Epithelial cell of esophagus (primary cell): ENCODE data around the gene GRIK5.
"Not testable (repeated sequence)": the region's sequence is repeated elsewhere in the genome, so short reads cannot be mapped to it uniquely, and the experiment has no call there.

ENCODE experiments used
- DNase-seq: peaks from one replicate; pipeline ENCODE4 v3.0.0; 2010; ENCODE audit warnings: low read depth
- H3K4me3 ChIP-seq: 2 replicates; pipeline ENCODE4 v1.5.1; 2011; ENCODE audit warnings: mild to moderate bottlenecking, low read length, control low read depth
- TF ChIP-seq, protein P1 (sequence below): IDR thresholded peaks from 2 replicates; pipeline ENCODE4 v1.5.1; 2011; ENCODE audit warnings: low read depth, mild to moderate bottlenecking, low read length, control low read depth, inconsistent platforms; ENCODE audit not compliant: insufficient read depth; ENCODE audit errors: missing control alignments

The GRIK5 gene

DNA sequence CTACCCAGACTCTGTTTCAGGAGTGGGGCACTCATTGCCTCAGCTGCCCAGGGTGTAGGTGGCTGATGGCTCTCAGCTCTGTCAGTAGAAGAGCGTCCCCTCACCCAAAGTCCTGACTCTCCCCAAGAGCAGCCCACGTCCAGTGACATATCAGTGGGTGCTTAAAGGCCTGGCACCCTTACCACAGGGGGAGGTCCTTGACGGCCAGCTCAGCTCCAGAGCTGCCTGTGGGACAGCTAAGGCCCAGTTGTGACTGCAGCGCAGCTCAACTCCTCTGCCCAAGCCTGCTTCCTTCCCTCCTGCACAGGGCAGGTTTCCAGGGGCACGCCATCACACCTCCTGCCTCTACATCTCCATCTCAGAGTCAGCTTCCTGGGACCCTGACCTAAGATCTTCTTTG, 32.4 kb downstream of the GRIK5 start:
- no peak for DNase-seq
- TF ChIP-seq, protein P1, sequence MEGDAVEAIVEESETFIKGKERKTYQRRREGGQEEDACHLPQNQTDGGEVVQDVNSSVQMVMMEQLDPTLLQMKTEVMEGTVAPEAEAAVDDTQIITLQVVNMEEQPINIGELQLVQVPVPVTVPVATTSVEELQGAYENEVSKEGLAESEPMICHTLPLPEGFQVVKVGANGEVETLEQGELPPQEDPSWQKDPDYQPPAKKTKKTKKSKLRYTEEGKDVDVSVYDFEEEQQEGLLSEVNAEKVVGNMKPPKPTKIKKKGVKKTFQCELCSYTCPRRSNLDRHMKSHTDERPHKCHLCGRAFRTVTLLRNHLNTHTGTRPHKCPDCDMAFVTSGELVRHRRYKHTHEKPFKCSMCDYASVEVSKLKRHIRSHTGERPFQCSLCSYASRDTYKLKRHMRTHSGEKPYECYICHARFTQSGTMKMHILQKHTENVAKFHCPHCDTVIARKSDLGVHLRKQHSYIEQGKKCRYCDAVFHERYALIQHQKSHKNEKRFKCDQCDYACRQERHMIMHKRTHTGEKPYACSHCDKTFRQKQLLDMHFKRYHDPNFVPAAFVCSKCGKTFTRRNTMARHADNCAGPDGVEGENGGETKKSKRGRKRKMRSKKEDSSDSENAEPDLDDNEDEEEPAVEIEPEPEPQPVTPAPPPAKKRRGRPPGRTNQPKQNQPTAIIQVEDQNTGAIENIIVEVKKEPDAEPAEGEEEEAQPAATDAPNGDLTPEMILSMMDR, result no peak
- H3K4me3 ChIP-seq, result no peak overlapping the region

DNA sequence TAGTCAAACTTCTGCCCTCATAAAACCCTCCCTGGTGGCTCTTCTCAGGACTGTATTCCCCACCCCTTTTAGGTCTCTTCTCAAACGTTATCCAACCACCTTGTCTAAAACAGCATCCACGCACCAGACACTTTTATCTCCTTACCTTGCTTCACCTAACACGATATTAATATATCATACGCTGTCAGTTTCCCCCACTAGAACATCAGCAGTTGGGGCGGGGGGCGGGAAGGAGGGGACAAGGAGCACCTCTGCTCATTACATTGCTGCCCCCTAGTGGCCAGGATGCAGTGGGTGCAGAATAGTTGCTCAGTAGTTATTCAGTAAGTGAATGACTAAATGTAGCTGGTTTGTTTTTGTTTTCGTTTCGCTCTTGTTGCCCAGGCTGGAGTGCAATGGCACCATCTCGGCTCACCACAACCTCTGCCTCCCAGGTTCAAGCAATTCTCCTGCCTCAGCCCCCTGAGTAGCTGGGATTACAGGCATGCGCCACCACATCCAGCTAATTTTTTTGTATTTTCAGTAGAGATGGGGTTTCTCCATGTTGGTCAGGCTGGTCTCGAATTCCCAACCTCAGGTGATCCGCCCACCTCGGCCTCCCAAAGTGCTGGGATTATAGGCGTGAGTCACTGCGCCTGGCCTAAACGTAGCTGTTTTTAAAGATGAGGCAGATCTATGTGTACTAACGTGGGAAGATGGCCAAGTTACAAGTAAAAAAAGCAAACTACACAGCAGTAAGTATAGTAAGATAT, 35.2 kb downstream of the GRIK5 start:
- not testable (repeated sequence) for H3K4me3 ChIP-seq
- TF ChIP-seq, protein P1, result peak; percentile 82
- DNase-seq, result peak; percentile 71

DNA sequence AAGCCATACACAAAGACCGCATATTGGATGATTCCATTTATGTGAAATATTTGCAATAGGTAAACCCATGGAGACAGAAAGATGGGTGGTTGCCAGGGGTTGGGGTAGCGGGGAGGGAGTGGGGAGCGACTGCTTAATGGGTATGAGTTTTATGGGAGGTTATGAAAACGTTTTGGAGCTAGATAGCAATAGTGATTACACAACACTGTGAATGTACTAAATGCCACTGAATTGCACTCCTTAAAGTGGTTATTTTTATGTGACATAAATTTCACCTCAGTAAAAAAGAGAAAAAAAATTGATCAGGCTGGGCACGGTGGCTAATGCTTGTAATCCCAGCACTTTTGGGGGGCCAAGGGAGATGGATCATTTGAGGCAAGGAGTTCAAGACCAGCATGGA, 36.6 kb downstream of the GRIK5 start:
- DNase-seq, result no peak
- TF ChIP-seq, protein P1, result no peak
- no peak overlapping the region for H3K4me3 ChIP-seq

DNA sequence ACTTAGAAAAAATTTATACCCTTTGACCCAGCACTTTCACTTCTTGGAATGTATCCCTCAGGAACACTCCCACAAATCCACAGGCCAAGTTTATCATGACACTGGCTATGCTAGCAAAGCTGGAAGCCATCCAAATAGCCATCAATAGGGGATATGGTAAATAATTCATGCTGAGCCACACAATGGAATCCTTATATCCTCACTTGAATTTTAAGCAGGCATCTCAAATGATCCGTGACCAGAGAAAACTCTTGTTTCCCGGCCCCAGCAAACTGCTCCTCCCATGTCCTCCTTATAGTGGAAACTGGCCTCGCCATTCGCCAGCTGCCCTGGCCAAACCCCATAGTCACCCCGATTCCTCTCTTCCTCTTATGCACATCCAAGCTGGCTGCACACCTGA, 37.6 kb downstream of the GRIK5 start:
- no peak overlapping the region for H3K4me3 ChIP-seq
- DNase-seq, result no peak
- TF ChIP-seq, protein P1, result no peak

DNA sequence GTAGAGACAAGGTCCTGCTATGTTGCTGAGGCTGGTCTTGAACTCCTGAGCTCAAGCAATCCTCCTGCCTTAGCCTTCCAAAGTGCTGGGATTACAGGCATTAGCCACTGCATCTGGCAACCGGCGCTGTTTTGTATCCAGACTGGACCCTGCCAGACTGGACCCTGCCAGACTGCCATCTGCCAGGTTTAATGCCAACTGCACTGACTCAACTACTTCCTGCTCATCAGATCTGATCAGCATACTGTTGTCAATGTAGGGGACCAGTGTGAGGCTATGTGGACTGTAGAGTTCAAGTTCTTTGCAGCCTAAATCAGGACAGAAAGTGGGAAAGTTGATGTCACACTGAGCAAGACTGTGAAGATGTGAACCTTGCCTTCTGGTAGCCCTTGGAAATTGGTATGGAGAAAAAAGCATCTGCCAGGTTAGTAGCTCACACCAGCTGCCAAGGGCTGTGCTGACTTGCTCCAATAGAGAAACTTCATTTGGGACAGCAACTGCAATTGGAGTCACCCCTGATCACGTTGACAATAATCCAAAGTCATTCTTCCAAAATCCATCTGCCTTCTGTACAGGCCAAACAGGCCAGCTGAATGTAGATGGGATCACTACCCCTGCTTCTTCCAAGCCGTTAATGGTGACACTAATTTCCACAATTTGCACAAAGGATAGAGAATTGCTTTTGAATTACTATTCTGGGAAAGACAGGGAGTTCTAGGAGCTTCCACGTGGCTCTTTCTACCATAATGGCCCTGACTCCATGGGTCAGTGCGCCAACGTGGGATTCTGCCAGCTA, 39.2 kb downstream of the GRIK5 start:
- TF ChIP-seq, protein P1, result no peak
- no peak overlapping the region for H3K4me3 ChIP-seq
- no peak for DNase-seq

DNA sequence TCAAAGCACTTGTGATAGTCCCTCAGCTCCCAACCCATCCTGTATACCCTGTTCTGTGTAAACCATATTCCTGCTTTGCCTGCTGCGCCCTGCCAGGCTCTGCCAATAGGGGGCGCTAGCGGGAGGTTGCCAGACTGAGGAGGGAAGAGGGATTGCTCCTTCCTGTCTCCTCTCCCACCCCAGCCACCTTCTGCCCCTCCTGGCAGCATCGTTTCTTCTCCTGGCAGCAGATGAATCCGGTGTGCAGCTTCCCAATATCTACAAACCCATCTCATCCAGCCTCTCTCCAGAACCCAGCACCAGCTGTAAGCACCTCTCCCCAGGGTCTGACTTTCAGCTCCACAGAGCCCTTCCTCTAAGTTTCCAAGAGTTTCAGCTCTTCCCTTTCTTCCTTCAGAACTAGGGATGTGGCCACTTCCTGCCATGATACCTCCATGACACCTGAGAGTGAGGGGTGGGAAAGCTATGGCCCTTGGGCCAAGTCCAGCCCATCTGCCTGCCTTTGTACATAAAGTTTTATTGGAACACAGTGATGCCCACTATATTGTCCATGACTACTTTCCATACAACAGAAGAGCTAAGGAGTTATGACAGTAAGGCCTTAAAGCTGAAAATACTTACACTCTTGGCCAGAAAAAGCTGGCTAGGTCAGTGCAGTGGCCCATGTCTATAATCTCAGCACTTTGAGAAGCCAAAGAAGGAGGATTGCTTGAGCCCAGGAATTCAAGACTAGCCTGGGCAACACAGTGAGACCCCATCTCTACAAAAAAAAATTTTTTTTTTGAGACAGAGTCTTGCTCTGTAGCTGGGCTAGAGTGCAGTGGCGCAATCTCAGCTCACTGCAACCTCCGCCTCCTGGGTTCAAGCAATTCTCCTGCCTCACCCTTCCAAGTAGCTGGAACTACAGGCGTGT, 41.4 kb downstream of the GRIK5 start:
- no peak overlapping the region for H3K4me3 ChIP-seq
- no peak for DNase-seq
- TF ChIP-seq, protein P1, result peak; percentile 56
